ENCODE measurements around the gene SPRING1.

SPRING1 gene

GRCh38 chr12:116737774-116738657 lies at the start of gene SPRING1, which contains the start of gene RNFT2:
Gene SPRING1, minus strand, starts transcription at chr12:116738069. Its CDS starts 169 bp downstream, at chr12:116737900.
Gene RNFT2, plus strand, starts transcription at chr12:116738315. Its CDS starts 2,183 bp downstream, at chr12:116740498.
- H3K27ac ChIP-seq (ENCODE audit: low read depth, low read length) = peak within 1 kb of the TSS; percentile 11
- peak within 1 kb of the TSS; percentile 69 for H3K9ac ChIP-seq (ENCODE audit: low read depth, low read length)
- H3K4me3 ChIP-seq (ENCODE audit: low read depth, low read length) = peak within 1 kb of the TSS; percentile 85
- no peaks in the 10 kb centered on the region for H3K4me1 ChIP-seq (ENCODE audit: control insufficient read depth, insufficient read depth, low read length)
- H3K36me3 ChIP-seq (ENCODE audit: control insufficient read depth, insufficient read depth, low read length) = peaks cover 43% of the 10 kb centered on the region
- H3K27me3 ChIP-seq (ENCODE audit: control insufficient read depth, insufficient read depth, low read length) = no peaks in the 10 kb centered on the region
- H3K9me3 ChIP-seq (ENCODE audit: control insufficient read depth, insufficient read depth, low read length) = no peaks in the 10 kb centered on the region

- no peak overlapping the region for H3K27ac ChIP-seq (ENCODE audit: low read depth, low read length)
- H3K4me1 ChIP-seq (ENCODE audit: control insufficient read depth, insufficient read depth, low read length) = no peaks in the 10 kb centered on the region
- no peaks in the 10 kb centered on the region for H3K27me3 ChIP-seq (ENCODE audit: control insufficient read depth, insufficient read depth, low read length)
- no peaks in the 10 kb centered on the region for H3K9me3 ChIP-seq (ENCODE audit: control insufficient read depth, insufficient read depth, low read length)
- no peak overlapping the region for H3K4me3 ChIP-seq (ENCODE audit: low read depth, low read length)
- no peak overlapping the region for H3K9ac ChIP-seq (ENCODE audit: low read depth, low read length)
- peaks cover 58% of the 10 kb centered on the region for H3K36me3 ChIP-seq (ENCODE audit: control insufficient read depth, insufficient read depth, low read length)
Measured at GRCh38 chr12:116784238-116784612, 46.4 kb upstream of the SPRING1 start.

GRCh38 chr12:116783525-116784237 lies 45.8 kb upstream of the SPRING1 start:
- Histone ChIP-seq H3K27me3 (ENCODE audit: control insufficient read depth, insufficient read depth, low read length) (no peaks in the 10 kb centered on the region), H3K9ac (ENCODE audit: low read depth, low read length) (no peak overlapping the region), H3K4me1 (ENCODE audit: control insufficient read depth, insufficient read depth, low read length) (no peaks in the 10 kb centered on the region), H3K27ac (ENCODE audit: low read depth, low read length) (no peak overlapping the region), H3K4me3 (ENCODE audit: low read depth, low read length) (no peak overlapping the region), H3K9me3 (ENCODE audit: control insufficient read depth, insufficient read depth, low read length) (no peaks in the 10 kb centered on the region), H3K36me3 (ENCODE audit: control insufficient read depth, insufficient read depth, low read length) (peaks cover 63% of the 10 kb centered on the region)

- H3K4me1 ChIP-seq (ENCODE audit: control insufficient read depth, insufficient read depth, low read length) = no peaks in the 10 kb centered on the region
- H3K27me3 ChIP-seq (ENCODE audit: control insufficient read depth, insufficient read depth, low read length) = no peaks in the 10 kb centered on the region
- peaks cover 55% of the 10 kb centered on the region for H3K36me3 ChIP-seq (ENCODE audit: control insufficient read depth, insufficient read depth, low read length)
- H3K4me3 ChIP-seq (ENCODE audit: low read depth, low read length) = no peak overlapping the region
- H3K27ac ChIP-seq (ENCODE audit: low read depth, low read length) = no peak overlapping the region
- no peak overlapping the region for H3K9ac ChIP-seq (ENCODE audit: low read depth, low read length)
- H3K9me3 ChIP-seq (ENCODE audit: control insufficient read depth, insufficient read depth, low read length) = no peaks in the 10 kb centered on the region
Measured at GRCh38 chr12:116780942-116781341, 43.1 kb upstream of the SPRING1 start.

- Histone ChIP-seq H3K27me3 (ENCODE audit: control insufficient read depth, insufficient read depth, low read length) (no peaks in the 10 kb centered on the region), H3K4me1 (ENCODE audit: control insufficient read depth, insufficient read depth, low read length) (no peaks in the 10 kb centered on the region), H3K9me3 (ENCODE audit: control insufficient read depth, insufficient read depth, low read length) (no peaks in the 10 kb centered on the region), H3K36me3 (ENCODE audit: control insufficient read depth, insufficient read depth, low read length) (peaks cover 53% of the 10 kb centered on the region), H3K4me3 (ENCODE audit: low read depth, low read length) (no peak overlapping the region), H3K27ac (ENCODE audit: low read depth, low read length) (no peak overlapping the region), H3K9ac (ENCODE audit: low read depth, low read length) (no peak overlapping the region)
Measured at GRCh38 chr12:116779597-116779996, 41.7 kb upstream of the SPRING1 start.

- H3K27ac ChIP-seq (ENCODE audit: low read depth, low read length) = no peak overlapping the region
- no peaks in the 10 kb centered on the region for H3K9me3 ChIP-seq (ENCODE audit: control insufficient read depth, insufficient read depth, low read length)
- no peak overlapping the region for H3K9ac ChIP-seq (ENCODE audit: low read depth, low read length)
- H3K4me3 ChIP-seq (ENCODE audit: low read depth, low read length) = no peak overlapping the region
- no peaks in the 10 kb centered on the region for H3K4me1 ChIP-seq (ENCODE audit: control insufficient read depth, insufficient read depth, low read length)
- H3K27me3 ChIP-seq (ENCODE audit: control insufficient read depth, insufficient read depth, low read length) = no peaks in the 10 kb centered on the region
- peaks cover 40% of the 10 kb centered on the region for H3K36me3 ChIP-seq (ENCODE audit: control insufficient read depth, insufficient read depth, low read length)
Measured at GRCh38 chr12:116777245-116777644, 39.4 kb upstream of the SPRING1 start.

GRCh38 chr12:116774020-116774419 lies 36.2 kb upstream of the SPRING1 start:
- H3K9ac ChIP-seq (ENCODE audit: low read depth, low read length) = no peak overlapping the region
- H3K36me3 ChIP-seq (ENCODE audit: control insufficient read depth, insufficient read depth, low read length) = peaks cover 31% of the 10 kb centered on the region
- no peak overlapping the region for H3K27ac ChIP-seq (ENCODE audit: low read depth, low read length)
- H3K4me3 ChIP-seq (ENCODE audit: low read depth, low read length) = no peak overlapping the region
- no peaks in the 10 kb centered on the region for H3K4me1 ChIP-seq (ENCODE audit: control insufficient read depth, insufficient read depth, low read length)
- H3K27me3 ChIP-seq (ENCODE audit: control insufficient read depth, insufficient read depth, low read length) = no peaks in the 10 kb centered on the region
- no peaks in the 10 kb centered on the region for H3K9me3 ChIP-seq (ENCODE audit: control insufficient read depth, insufficient read depth, low read length)

- H3K36me3 ChIP-seq (ENCODE audit: control insufficient read depth, insufficient read depth, low read length) = peaks cover 30% of the 10 kb centered on the region
- H3K27ac ChIP-seq (ENCODE audit: low read depth, low read length) = no peak overlapping the region
- no peak overlapping the region for H3K9ac ChIP-seq (ENCODE audit: low read depth, low read length)
- no peaks in the 10 kb centered on the region for H3K27me3 ChIP-seq (ENCODE audit: control insufficient read depth, insufficient read depth, low read length)
- H3K9me3 ChIP-seq (ENCODE audit: control insufficient read depth, insufficient read depth, low read length) = no peaks in the 10 kb centered on the region
- no peaks in the 10 kb centered on the region for H3K4me1 ChIP-seq (ENCODE audit: control insufficient read depth, insufficient read depth, low read length)
- H3K4me3 ChIP-seq (ENCODE audit: low read depth, low read length) = no peak overlapping the region
Measured at GRCh38 chr12:116773276-116773731, 35.4 kb upstream of the SPRING1 start.

- Histone ChIP-seq H3K27ac (ENCODE audit: low read depth, low read length) (no peak overlapping the region), H3K9me3 (ENCODE audit: control insufficient read depth, insufficient read depth, low read length) (no peaks in the 10 kb centered on the region), H3K4me3 (ENCODE audit: low read depth, low read length) (no peak overlapping the region), H3K4me1 (ENCODE audit: control insufficient read depth, insufficient read depth, low read length) (no peaks in the 10 kb centered on the region), H3K9ac (ENCODE audit: low read depth, low read length) (no peak overlapping the region), H3K27me3 (ENCODE audit: control insufficient read depth, insufficient read depth, low read length) (no peaks in the 10 kb centered on the region), H3K36me3 (ENCODE audit: control insufficient read depth, insufficient read depth, low read length) (peaks cover 35% of the 10 kb centered on the region)
Measured at GRCh38 chr12:116771651-116772050, 33.8 kb upstream of the SPRING1 start.

- Histone ChIP-seq H3K9ac (ENCODE audit: low read depth, low read length) (no peak overlapping the region), H3K27me3 (ENCODE audit: control insufficient read depth, insufficient read depth, low read length) (no peaks in the 10 kb centered on the region), H3K27ac (ENCODE audit: low read depth, low read length) (no peak overlapping the region), H3K4me1 (ENCODE audit: control insufficient read depth, insufficient read depth, low read length) (no peaks in the 10 kb centered on the region), H3K4me3 (ENCODE audit: low read depth, low read length) (no peak overlapping the region), H3K9me3 (ENCODE audit: control insufficient read depth, insufficient read depth, low read length) (no peaks in the 10 kb centered on the region), H3K36me3 (ENCODE audit: control insufficient read depth, insufficient read depth, low read length) (peaks cover 36% of the 10 kb centered on the region)
Measured at GRCh38 chr12:116766746-116767145, 28.9 kb upstream of the SPRING1 start.

- no peaks in the 10 kb centered on the region for H3K27me3 ChIP-seq (ENCODE audit: control insufficient read depth, insufficient read depth, low read length)
- no peak overlapping the region for H3K9ac ChIP-seq (ENCODE audit: low read depth, low read length)
- no peak overlapping the region for H3K27ac ChIP-seq (ENCODE audit: low read depth, low read length)
- no peak overlapping the region for H3K4me3 ChIP-seq (ENCODE audit: low read depth, low read length)
- H3K36me3 ChIP-seq (ENCODE audit: control insufficient read depth, insufficient read depth, low read length) = peaks cover 38% of the 10 kb centered on the region
- H3K4me1 ChIP-seq (ENCODE audit: control insufficient read depth, insufficient read depth, low read length) = no peaks in the 10 kb centered on the region
- H3K9me3 ChIP-seq (ENCODE audit: control insufficient read depth, insufficient read depth, low read length) = no peaks in the 10 kb centered on the region
Measured at GRCh38 chr12:116766285-116766684, 28.4 kb upstream of the SPRING1 start.
